HCT116 (cell line): ENCODE data around the gene AKAP11. TPM values are rescaled to one million over a fixed set of nuclear protein-coding genes. Genes with fewer than 3 reads are reported as not detected.

Experiments used
- ATAC-seq: fragments of 200-7000 bp; cut with Tn5 transposase; 2 replicates; pipeline ENCODE4 v1.9.1; 2020; ENCODE audit warnings: mild to moderate bottlenecking, moderate library complexity
- BruUV-seq: library from RNA; stranded (reverse); fragments of 400-500 nt; replicated peaks from 2 replicates; lab custom pipeline; 2021; lab: Mats Ljungman, UMichigan
- CTCF ChIA-PET: fragments of 300-600 bp; sonication (Branson Sonifier 250); formaldehyde crosslinking; loops from one replicate; lab custom pipeline; 2021; ENCODE audit warnings: antibody characterized with exemption; lab: Charles Lee
- POLR2A ChIA-PET: fragments of 300-600, 350-600 bp; sonication (Branson Sonifier 250); formaldehyde crosslinking; loops from one replicate; lab custom pipeline; 2021; ENCODE audit warnings: antibody characterized with exemption; lab: Charles Lee
- RAD21 ChIA-PET, 2 experiments: fragments of 300-600 bp; sonication (Branson Sonifier 250); formaldehyde crosslinking; loops; one replicate each; lab custom pipeline; 2023; ENCODE audit warnings: low total read pairs in 2 of 2; ENCODE audit not compliant: uncharacterized antibody in 2 of 2, unreplicated experiment in 2 of 2, low non-redundant PET in 1 of 2; lab: Charles Lee
- DNase-seq: peaks from one replicate; pipeline ENCODE4 v3.0.0-alpha.2; 2010; ENCODE audit warnings: low read depth, low spot score
- H2AFZ ChIP-seq: fragments of 200-600 bp; shearing (Covaris generic), sonication (generic); 2 replicates; pipeline ENCODE4 v1.6.1; 2017; ENCODE audit warnings: low read depth, mixed run types, mixed read lengths, antibody characterized with exemption, low read length; ENCODE audit not compliant: poor library complexity, severe bottlenecking
- H3K27ac ChIP-seq: 2 replicates; pipeline ENCODE4 v1.5.1; 2012; ENCODE audit warnings: low read depth, low read length
- H3K27me3 ChIP-seq: fragments of 200-600 bp; sonication (generic); 2 replicates; pipeline ENCODE4 v1.6.1; 2016; ENCODE audit warnings: mixed run types, low read length, mixed read lengths; ENCODE audit not compliant: insufficient read depth
- H3K36me3 ChIP-seq, 2 experiments: fragments of 200-500 bp in 1 of 2; fragments of 200-600 bp in 1 of 2; sonication (Bioruptor generic) in 1 of 2; sonication (generic) in 1 of 2; 2 replicates each; pipeline versions ENCODE4 v1.5.1 to v1.6.1; 2014 to 2016; ENCODE audit warnings: low read length in 2 of 2, inconsistent platforms in 1 of 2, mixed read lengths in 1 of 2, mixed run types in 1 of 2; ENCODE audit not compliant: insufficient read depth in 2 of 2, control insufficient read depth in 1 of 2
- H3K4me1 ChIP-seq, 2 experiments: fragments of 200-600 bp in 1 of 2; sonication (generic) in 1 of 2; 2 replicates each; pipeline versions ENCODE4 v1.5.1 to v1.6.1; 2012 to 2017; ENCODE audit warnings: low read length in 2 of 2, inconsistent platforms in 1 of 2, mild to moderate bottlenecking in 1 of 2, mixed read lengths in 1 of 2, mixed run types in 1 of 2, moderate library complexity in 1 of 2; ENCODE audit not compliant: insufficient read depth in 2 of 2, control insufficient read depth in 1 of 2
- H3K4me2 ChIP-seq: fragments of 200-600 bp; sonication (generic); 2 replicates; pipeline ENCODE4 v1.6.1; 2017; ENCODE audit warnings: mixed run types, low read length, mixed read lengths
- H3K4me3 ChIP-seq, 2 experiments: fragments of 200-600 bp in 1 of 2; sonication (generic) in 1 of 2; replicated peaks in 1 of 2; 2 replicates each; pipeline ENCODE4 v1.5.1; 2011 to 2016; ENCODE audit warnings: low read length in 2 of 2, control low read depth in 1 of 2, low read depth in 1 of 2, mild to moderate bottlenecking in 1 of 2, mixed read lengths in 1 of 2, mixed run types in 1 of 2
- H3K79me2 ChIP-seq: fragments of 200-600 bp; sonication (generic); 2 replicates; pipeline ENCODE4 v1.6.1; 2017; ENCODE audit warnings: mild to moderate bottlenecking, mixed run types, low read length, moderate library complexity, mixed read lengths; ENCODE audit not compliant: insufficient read depth
- H3K9ac ChIP-seq: fragments of 200-600 bp; sonication (generic); 2 replicates; pipeline ENCODE4 v1.6.1; 2016; ENCODE audit warnings: low read length, mixed read lengths
- H3K9me2 ChIP-seq: fragments of 200-600 bp; sonication (generic), shearing (Covaris generic); 2 replicates; pipeline ENCODE4 v1.6.1; 2017; ENCODE audit warnings: mixed run types, mild to moderate bottlenecking, moderate library complexity; ENCODE audit not compliant: insufficient read depth
- H3K9me3 ChIP-seq, 2 experiments: fragments of 200-500 bp in 1 of 2; fragments of 200-600 bp in 1 of 2; sonication (Bioruptor generic) in 1 of 2; sonication (generic) in 1 of 2; 2 replicates each; pipeline ENCODE4 v1.6.1; 2014 to 2017; ENCODE audit warnings: low read length in 2 of 2, mixed read lengths in 2 of 2, inconsistent platforms in 1 of 2, low read depth in 1 of 2, mild to moderate bottlenecking in 1 of 2, mixed run types in 1 of 2, moderate library complexity in 1 of 2; ENCODE audit not compliant: control insufficient read depth in 1 of 2, insufficient read depth in 1 of 2
- H4K20me1 ChIP-seq: fragments of 200-600 bp; sonication (generic), shearing (Covaris generic); 2 replicates; pipeline ENCODE4 v1.6.1; 2017; ENCODE audit warnings: mixed run types, mild to moderate bottlenecking, moderate library complexity; ENCODE audit not compliant: insufficient read depth
- CBX3 ChIP-seq: IDR thresholded peaks from 2 replicates; pipeline ENCODE4 v1.6.1; 2012; ENCODE audit warnings: low read depth
- CTCF ChIP-seq, 3 experiments: fragments of 200-600 bp in 1 of 3; sonication (generic) in 1 of 3; IDR thresholded peaks in 2 of 3; conservative IDR thresholded peaks in 1 of 3; 2 replicates each; pipeline ENCODE4 v1.5.1; 2012 to 2017; ENCODE audit warnings: low read depth in 2 of 3, low read length in 2 of 3, antibody characterized with exemption in 1 of 3, borderline replicate concordance in 1 of 3, control low read depth in 1 of 3, mild to moderate bottlenecking in 1 of 3, mixed read lengths in 1 of 3, mixed run types in 1 of 3, moderate library complexity in 1 of 3; ENCODE audit not compliant: insufficient read depth in 1 of 3
- EGR1 ChIP-seq: IDR thresholded peaks from 2 replicates; pipeline ENCODE4 v1.6.1; 2012; ENCODE audit warnings: low read depth
- ELF1 ChIP-seq: IDR thresholded peaks from 2 replicates; pipeline ENCODE4 v1.6.1; 2012; ENCODE audit warnings: low read depth, borderline replicate concordance
- JUND ChIP-seq: IDR thresholded peaks from 2 replicates; pipeline ENCODE4 v1.6.1; 2012
- MAX ChIP-seq: IDR thresholded peaks from 2 replicates; pipeline ENCODE4 v1.6.1; 2012
- POLR2A ChIP-seq: IDR thresholded peaks from 2 replicates; pipeline ENCODE4 v1.7.0; 2011; ENCODE audit warnings: borderline replicate concordance; ENCODE audit not compliant: insufficient read depth, insufficient read length; ENCODE audit errors: extremely low read depth
- RAD21 ChIP-seq: IDR thresholded peaks from 2 replicates; pipeline ENCODE4 v1.6.1; 2012; ENCODE audit warnings: low read depth, mild to moderate bottlenecking
- SP1 ChIP-seq: IDR thresholded peaks from 2 replicates; pipeline ENCODE4 v1.6.1; 2012; ENCODE audit warnings: low read depth
- TCF7L2 ChIP-seq: IDR thresholded peaks from 2 replicates; pipeline ENCODE4 v1.7.0; 2011; ENCODE audit warnings: borderline replicate concordance, inconsistent platforms; ENCODE audit not compliant: insufficient read depth, insufficient read length; ENCODE audit errors: extremely low read depth
- YY1 ChIP-seq: IDR thresholded peaks from 2 replicates; pipeline ENCODE4 v1.6.1; 2011; ENCODE audit warnings: low read length, low read depth, moderate library complexity, mild to moderate bottlenecking; ENCODE audit not compliant: insufficient replicate concordance; ENCODE audit errors: extremely low read depth
- ZFX ChIP-seq: fragments of 450-650 bp; IDR thresholded peaks from 2 replicates; pipeline ENCODE4 v1.6.1; 2017
- intact Hi-C: fragments of 100-400 bp; cut with micrococcal nuclease; formaldehyde crosslinking; loops from 2 replicates; pipeline ENCODE4 v1.10.0; 2022
- total RNA-seq: library from RNA; stranded (reverse); gene quantifications from one replicate; pipeline ENCODE4 v1.2.1, GENCODE V29; 2021; ENCODE audit not compliant: unreplicated experiment

AKAP11 gene
- total RNA-seq, 1 experiment from 2014 or later = 21.7 TPM

DNA sequence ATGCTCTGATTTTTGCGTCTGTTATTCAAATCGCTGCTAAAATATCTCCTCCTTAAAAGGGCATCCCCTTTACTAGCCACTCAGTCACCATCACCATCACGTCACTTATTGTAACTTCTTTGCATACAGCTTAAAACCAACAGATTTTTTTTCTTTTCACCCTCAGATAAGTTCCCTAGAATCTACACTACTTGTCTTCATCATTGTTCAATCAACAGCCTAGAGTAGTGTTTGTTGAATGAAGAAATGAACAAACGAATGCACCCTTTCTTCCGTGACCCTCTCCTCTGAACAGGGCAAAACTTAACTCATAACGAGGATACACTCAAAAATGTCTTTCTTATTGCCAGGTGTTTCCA lies 1.1 kb upstream of the AKAP11 start:
- RAD21 ChIA-PET = no interaction called here
- POLR2A ChIA-PET = no interaction called here
- intact Hi-C loops = no loop called here
- Histone ChIP-seq H3K4me3 (peak overlapping the region; percentile 53 to 90), H4K20me1 (no peaks in the 10 kb centered on the region), H3K4me2 (peak overlapping the region; percentile 77), H3K27me3 (no peaks in the 10 kb centered on the region), H3K9me3 (no peaks in the 10 kb centered on the region), H3K4me1 (peaks cover 11 to 24% of the 10 kb centered on the region in 2 experiments), H3K79me2 (peaks cover 23% of the 10 kb centered on the region), H3K9me2 (no peaks in the 10 kb centered on the region), H3K9ac (peak overlapping the region; percentile 78), H2AFZ (peak overlapping the region; percentile 67), H3K27ac (peak overlapping the region; percentile 78), H3K36me3 (no peaks in the 10 kb centered on the region)
- CTCF ChIA-PET = no interaction called here
- TSS peak; percentile 79 for BruUV-seq
- ATAC-seq (no peak), DNase-seq (no peak)
- TF ChIP-seq JUND (no peak), CTCF (IDR thresholded peaks at IDR 0.05 in 2 of 3, conservative IDR thresholded peaks at IDR 0.05 in 1 of 3; ENCODE audit: borderline replicate concordance in 1 of 3, insufficient read depth in 1 of 3, low read depth in 2 of 3, low read length in 2 of 3) (no peak), ZFX (no peak), EGR1 (no peak), CBX3 (no peak), MAX (no peak), POLR2A (no peak), RAD21 (no peak), TCF7L2 (no peak), ELF1 (no peak), YY1 (no peak), SP1 (no peak)
